H9 (cell line): ENCODE data around the gene CKMT2. TPM values are rescaled to one million over a fixed set of nuclear protein-coding genes. Genes with fewer than 3 reads are reported as not detected.

ENCODE experiments used
- DNase-seq: peaks from one replicate; pipeline ENCODE4 v3.0.0-alpha.2; 2017
- H2AFZ ChIP-seq: one replicate; pipeline ENCODE4 v1.6.1; 2013; ENCODE audit warnings: mild to moderate bottlenecking, low read length, control low read depth, moderate library complexity
- H2AK5ac ChIP-seq: 2 replicates; pipeline ENCODE4 v1.6.1; 2013; ENCODE audit warnings: low read length, control low read depth, mixed read lengths; ENCODE audit not compliant: insufficient read length
- H2BK120ac ChIP-seq: one replicate; pipeline ENCODE4 v1.6.1; 2013; ENCODE audit warnings: low read depth, mild to moderate bottlenecking, low read length, control low read depth, inconsistent platforms; ENCODE audit not compliant: poor library complexity, severe bottlenecking
- H2BK12ac ChIP-seq: 2 replicates; pipeline ENCODE4 v1.6.1; 2013; ENCODE audit warnings: low read length, control low read depth, mixed read lengths, low read depth; ENCODE audit not compliant: insufficient read length
- H2BK15ac ChIP-seq: 2 replicates; pipeline ENCODE4 v1.6.1; 2013; ENCODE audit warnings: low read depth, low read length, control low read depth
- H2BK20ac ChIP-seq: one replicate; pipeline ENCODE4 v1.6.1; 2013; ENCODE audit warnings: low read depth, mild to moderate bottlenecking, low read length, control low read depth, inconsistent platforms; ENCODE audit not compliant: poor library complexity, severe bottlenecking
- H2BK5ac ChIP-seq: 2 replicates; pipeline ENCODE4 v1.6.1; 2013; ENCODE audit warnings: low read length, control low read depth, mixed read lengths; ENCODE audit not compliant: insufficient read length
- H3K14ac ChIP-seq: 2 replicates; pipeline ENCODE4 v1.6.1; 2013; ENCODE audit warnings: low read length, control low read depth; ENCODE audit not compliant: insufficient read depth
- H3K18ac ChIP-seq: 2 replicates; pipeline ENCODE4 v1.6.1; 2013; ENCODE audit warnings: low read depth, mild to moderate bottlenecking, mixed read lengths, low read length, control low read depth; ENCODE audit not compliant: insufficient read length
- H3K23ac ChIP-seq: 2 replicates; pipeline ENCODE4 v1.6.1; 2013; ENCODE audit warnings: low read length, control low read depth, mixed read lengths, low read depth; ENCODE audit not compliant: insufficient read length
- H3K23me2 ChIP-seq: 2 replicates; pipeline ENCODE4 v1.6.1; 2013; ENCODE audit warnings: low read depth, mild to moderate bottlenecking, mixed read lengths, low read length, control low read depth; ENCODE audit not compliant: insufficient read length, poor library complexity, severe bottlenecking
- H3K27ac ChIP-seq: 2 replicates; pipeline ENCODE4 v1.5.1; 2013; ENCODE audit warnings: low read length, control low read depth, mixed read lengths, low read depth; ENCODE audit not compliant: insufficient read length
- H3K27me3 ChIP-seq: 2 replicates; pipeline ENCODE4 v1.6.1; 2013; ENCODE audit warnings: low read length, control low read depth, inconsistent platforms; ENCODE audit not compliant: insufficient read depth
- H3K4ac ChIP-seq: 2 replicates; pipeline ENCODE4 v1.6.1; 2013; ENCODE audit warnings: low read depth, mild to moderate bottlenecking, control low read depth, inconsistent platforms, low read length, moderate library complexity
- H3K4me1 ChIP-seq: 2 replicates; pipeline ENCODE4 v1.6.1; 2013; ENCODE audit warnings: low read length, control low read depth, inconsistent platforms; ENCODE audit not compliant: insufficient read depth
- H3K4me2 ChIP-seq: 2 replicates; pipeline ENCODE4 v1.6.1; 2013; ENCODE audit warnings: low read length, control low read depth, mixed read lengths; ENCODE audit not compliant: insufficient read length, insufficient read depth
- H3K56ac ChIP-seq: 2 replicates; pipeline ENCODE4 v1.6.1; 2013; ENCODE audit warnings: low read depth, mild to moderate bottlenecking, mixed read lengths, low read length, control low read depth; ENCODE audit not compliant: insufficient read length
- H3K79me1 ChIP-seq: 2 replicates; pipeline ENCODE4 v1.6.1; 2013; ENCODE audit warnings: low read depth, mild to moderate bottlenecking, moderate library complexity, low read length, control low read depth, inconsistent platforms; ENCODE audit not compliant: insufficient read depth, poor library complexity, severe bottlenecking
- H3K79me2 ChIP-seq: 2 replicates; pipeline ENCODE4 v1.6.1; 2013; ENCODE audit warnings: low read length, control low read depth, inconsistent platforms; ENCODE audit not compliant: insufficient read depth
- H3K9ac ChIP-seq: 2 replicates; pipeline ENCODE4 v1.6.1; 2013; ENCODE audit warnings: low read length, control low read depth, mixed read lengths; ENCODE audit not compliant: insufficient read length; ENCODE audit errors: extremely low read depth
- H3K9me3 ChIP-seq: one replicate; pipeline ENCODE4 v1.6.1; 2013; ENCODE audit warnings: low read depth, low read length, inconsistent platforms; ENCODE audit not compliant: control insufficient read depth
- H3T11ph ChIP-seq: one replicate; pipeline ENCODE4 v1.6.1; 2013; ENCODE audit warnings: mild to moderate bottlenecking, low read length, control low read depth, inconsistent platforms
- H4K20me1 ChIP-seq: one replicate; pipeline ENCODE4 v1.6.1; 2013; ENCODE audit not compliant: control insufficient read depth, insufficient read length, insufficient read depth
- H4K5ac ChIP-seq: 2 replicates; pipeline ENCODE4 v1.6.1; 2013; ENCODE audit warnings: low read depth, mild to moderate bottlenecking, mixed read lengths, low read length, control low read depth; ENCODE audit not compliant: insufficient read length
- H4K8ac ChIP-seq: replicated peaks from 2 replicates; pipeline ENCODE4 v1.6.1; 2013; ENCODE audit warnings: low read length, control low read depth, mixed read lengths, low read depth; ENCODE audit not compliant: insufficient read length
- H4K91ac ChIP-seq: 2 replicates; pipeline ENCODE4 v1.6.1; 2013; ENCODE audit warnings: low read depth, mild to moderate bottlenecking, moderate library complexity, mixed read lengths, low read length, control low read depth; ENCODE audit not compliant: insufficient read length
- H3K27ac Mint-ChIP-seq, 3 experiments: 2 replicates in 2 of 3; 3 replicates in 1 of 3; pipeline ENCODE4 v1.8.0; 2020 to 2021; ENCODE audit warnings: mixed read lengths in 3 of 3, mild to moderate bottlenecking in 1 of 3, moderate library complexity in 1 of 3
- H3K27me3 Mint-ChIP-seq: 2 replicates; pipeline ENCODE4 v1.8.0; 2021; ENCODE audit warnings: low read depth, mild to moderate bottlenecking, moderate library complexity, mixed read lengths
- H3K36me3 Mint-ChIP-seq, 3 experiments: 2 replicates in 2 of 3; 3 replicates in 1 of 3; pipeline ENCODE4 v1.8.0; 2020 to 2021; ENCODE audit warnings: low read depth in 3 of 3, mixed read lengths in 3 of 3; ENCODE audit not compliant: insufficient read depth in 1 of 3
- H3K4me1 Mint-ChIP-seq, 2 experiments: 2 replicates each; pipeline ENCODE4 v1.8.0; 2020; ENCODE audit warnings: mixed read lengths in 2 of 2
- H3K4me3 Mint-ChIP-seq, 2 experiments: 2 replicates in 1 of 2; 3 replicates in 1 of 2; pipeline ENCODE4 v1.8.0; 2020 to 2021; ENCODE audit warnings: mild to moderate bottlenecking in 2 of 2, mixed read lengths in 2 of 2, moderate library complexity in 1 of 2
- H3K9me3 Mint-ChIP-seq, 2 experiments: 2 replicates in 1 of 2; 3 replicates in 1 of 2; pipeline ENCODE4 v1.8.0; 2020; ENCODE audit warnings: mild to moderate bottlenecking in 2 of 2, mixed read lengths in 2 of 2, moderate library complexity in 1 of 2
- total RNA-seq: library from RNA; stranded (reverse); gene quantifications from 2 replicates; pipeline ENCODE4 v1.2.1, GENCODE V29; 2021
- TF ChIP-seq, protein P1 (sequence below): fragments of 200-600 bp; sonication (generic); conservative IDR thresholded peaks from 3 replicates; pipeline ENCODE4 v1.8.0; 2021; ENCODE audit warnings: antibody characterized with exemption, mild to moderate bottlenecking

CKMT2 gene
- total RNA-seq, 1 experiment from 2014 or later = 1.8 TPM

DNA sequence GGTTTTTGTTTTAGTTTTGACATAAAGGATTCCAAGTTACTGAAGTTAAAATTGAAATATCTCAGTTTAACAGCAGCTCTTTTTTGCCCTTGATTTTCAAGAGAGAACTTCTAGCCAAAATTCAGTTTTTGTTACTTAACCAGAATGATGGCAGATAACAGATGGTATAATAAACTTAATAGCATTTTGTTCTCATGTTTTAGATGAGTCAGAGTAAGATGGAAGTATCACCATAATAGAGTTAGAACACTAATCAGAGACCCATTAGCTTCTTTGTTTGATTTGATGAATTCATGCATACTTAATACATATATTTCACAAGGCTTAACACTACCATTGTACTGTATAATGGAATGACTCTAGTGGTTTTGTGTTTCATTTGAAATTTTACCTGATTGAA, 80.2 kb downstream of the CKMT2 start:
- Histone ChIP-seq H4K5ac (no peak overlapping the region), H3K4me1 (no peaks in the 10 kb centered on the region; the same call in 1 of the 2 replicates), H3K4ac (no peak overlapping the region), H4K20me1 (no peaks in the 10 kb centered on the region), H3K9ac (no peak overlapping the region), H3K27ac (no peak overlapping the region), H3K18ac (no peak overlapping the region), H2AFZ (no peak overlapping the region), H2BK5ac (no peak overlapping the region), H2BK12ac (no peak overlapping the region), H3K23me2 (no peaks in the 10 kb centered on the region), H3K79me1 (no peaks in the 10 kb centered on the region), H2AK5ac (no peak overlapping the region), H3T11ph (no peak overlapping the region), H2BK15ac (no peak overlapping the region), H3K14ac (no peak overlapping the region), H3K56ac (no peak overlapping the region), H3K79me2 (no peaks in the 10 kb centered on the region), H4K91ac (no peak overlapping the region), H3K9me3 (no peaks in the 10 kb centered on the region), H3K23ac (no peak overlapping the region), H2BK20ac (no peak overlapping the region), H3K27me3 (no peaks in the 10 kb centered on the region), H4K8ac (no peak overlapping the region), H3K4me2 (no peak overlapping the region), H2BK120ac (no peak overlapping the region)
- Mint-ChIP-seq H3K27me3 (no peaks in the 10 kb centered on the region), H3K27ac (no peak overlapping the region), H3K9me3 (no peaks in the 10 kb centered on the region), H3K4me3 (no peak overlapping the region), H3K36me3 (peaks cover 0 to 31% (median 11%) of the 10 kb centered on the region in 3 experiments; a peak in 5 of 7 replicates), H3K4me1 (peaks cover 7 to 19% of the 10 kb centered on the region in 2 experiments; a peak in 3 of 4 replicates)
- DNase-seq = no peak
- TF ChIP-seq, protein P1, sequence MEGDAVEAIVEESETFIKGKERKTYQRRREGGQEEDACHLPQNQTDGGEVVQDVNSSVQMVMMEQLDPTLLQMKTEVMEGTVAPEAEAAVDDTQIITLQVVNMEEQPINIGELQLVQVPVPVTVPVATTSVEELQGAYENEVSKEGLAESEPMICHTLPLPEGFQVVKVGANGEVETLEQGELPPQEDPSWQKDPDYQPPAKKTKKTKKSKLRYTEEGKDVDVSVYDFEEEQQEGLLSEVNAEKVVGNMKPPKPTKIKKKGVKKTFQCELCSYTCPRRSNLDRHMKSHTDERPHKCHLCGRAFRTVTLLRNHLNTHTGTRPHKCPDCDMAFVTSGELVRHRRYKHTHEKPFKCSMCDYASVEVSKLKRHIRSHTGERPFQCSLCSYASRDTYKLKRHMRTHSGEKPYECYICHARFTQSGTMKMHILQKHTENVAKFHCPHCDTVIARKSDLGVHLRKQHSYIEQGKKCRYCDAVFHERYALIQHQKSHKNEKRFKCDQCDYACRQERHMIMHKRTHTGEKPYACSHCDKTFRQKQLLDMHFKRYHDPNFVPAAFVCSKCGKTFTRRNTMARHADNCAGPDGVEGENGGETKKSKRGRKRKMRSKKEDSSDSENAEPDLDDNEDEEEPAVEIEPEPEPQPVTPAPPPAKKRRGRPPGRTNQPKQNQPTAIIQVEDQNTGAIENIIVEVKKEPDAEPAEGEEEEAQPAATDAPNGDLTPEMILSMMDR = no peak
